Bronchial epithelial cell (primary cell): ENCODE data around the gene AGFG1. TPM values are rescaled to one million over a fixed set of nuclear protein-coding genes. Genes with fewer than 3 reads are reported as not detected.

Experiments used
- DNase-seq: peaks from one replicate; pipeline ENCODE4 v3.0.0-alpha.2; 2010; ENCODE audit warnings: low read depth
- FAIRE-seq: peaks from 2 replicates; lab custom pipeline; 2011; peaks lifted over from hg19 to GRCh38; lab: Jason Lieb, UNC
- H3K27me3 ChIP-seq: 2 replicates; pipeline ENCODE4 v1.5.1; 2011; ENCODE audit warnings: low read length; ENCODE audit not compliant: control insufficient read depth, insufficient read depth
- H3K36me3 ChIP-seq: 2 replicates; pipeline ENCODE4 v1.5.1; 2011; ENCODE audit warnings: low read length; ENCODE audit not compliant: control insufficient read depth, insufficient read depth
- H3K4me3 ChIP-seq: 2 replicates; pipeline ENCODE4 v1.5.1; 2011; ENCODE audit warnings: mild to moderate bottlenecking, low read depth, low read length, control low read depth
- total RNA-seq: library from RNA; depleted of rRNA; stranded (reverse); fragments of >200 nt; gene quantifications from 2 replicates; pipeline ENCODE4 v1.2.1, GENCODE V29; 2014
- TF ChIP-seq, protein P1 (sequence below): IDR thresholded peaks from 2 replicates; pipeline ENCODE4 v1.5.1; 2011; ENCODE audit warnings: mild to moderate bottlenecking, moderate library complexity, low read length, control low read depth, inconsistent platforms; ENCODE audit not compliant: insufficient read depth, severe bottlenecking

AGFG1 gene
- total RNA-seq, 1 donor from 2014 or later = 54.8 TPM

DNA sequence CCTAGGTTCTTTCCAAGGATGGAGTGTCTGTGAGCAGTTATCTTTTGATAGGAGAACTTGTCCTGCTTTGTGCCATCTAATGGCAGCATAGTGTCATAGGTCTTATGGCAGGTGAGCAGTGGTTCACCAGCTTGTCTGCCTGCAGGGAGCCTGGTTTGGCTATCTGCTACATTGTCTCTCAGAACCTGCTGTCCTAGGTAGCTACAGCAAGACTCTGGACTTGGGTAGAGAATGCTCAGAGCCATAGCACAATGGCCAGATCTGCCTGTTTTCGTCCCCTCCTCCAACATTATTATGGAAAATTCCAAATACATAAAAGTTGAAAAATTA, 28.3 kb downstream of the AGFG1 start:
- H3K36me3 ChIP-seq = no peaks in the 10 kb centered on the region
- FAIRE-seq (no peak), DNase-seq (no peak)
- TF ChIP-seq, protein P1, sequence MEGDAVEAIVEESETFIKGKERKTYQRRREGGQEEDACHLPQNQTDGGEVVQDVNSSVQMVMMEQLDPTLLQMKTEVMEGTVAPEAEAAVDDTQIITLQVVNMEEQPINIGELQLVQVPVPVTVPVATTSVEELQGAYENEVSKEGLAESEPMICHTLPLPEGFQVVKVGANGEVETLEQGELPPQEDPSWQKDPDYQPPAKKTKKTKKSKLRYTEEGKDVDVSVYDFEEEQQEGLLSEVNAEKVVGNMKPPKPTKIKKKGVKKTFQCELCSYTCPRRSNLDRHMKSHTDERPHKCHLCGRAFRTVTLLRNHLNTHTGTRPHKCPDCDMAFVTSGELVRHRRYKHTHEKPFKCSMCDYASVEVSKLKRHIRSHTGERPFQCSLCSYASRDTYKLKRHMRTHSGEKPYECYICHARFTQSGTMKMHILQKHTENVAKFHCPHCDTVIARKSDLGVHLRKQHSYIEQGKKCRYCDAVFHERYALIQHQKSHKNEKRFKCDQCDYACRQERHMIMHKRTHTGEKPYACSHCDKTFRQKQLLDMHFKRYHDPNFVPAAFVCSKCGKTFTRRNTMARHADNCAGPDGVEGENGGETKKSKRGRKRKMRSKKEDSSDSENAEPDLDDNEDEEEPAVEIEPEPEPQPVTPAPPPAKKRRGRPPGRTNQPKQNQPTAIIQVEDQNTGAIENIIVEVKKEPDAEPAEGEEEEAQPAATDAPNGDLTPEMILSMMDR = no peak
- no peak overlapping the region for H3K4me3 ChIP-seq
- no peaks in the 10 kb centered on the region for H3K27me3 ChIP-seq

DNA sequence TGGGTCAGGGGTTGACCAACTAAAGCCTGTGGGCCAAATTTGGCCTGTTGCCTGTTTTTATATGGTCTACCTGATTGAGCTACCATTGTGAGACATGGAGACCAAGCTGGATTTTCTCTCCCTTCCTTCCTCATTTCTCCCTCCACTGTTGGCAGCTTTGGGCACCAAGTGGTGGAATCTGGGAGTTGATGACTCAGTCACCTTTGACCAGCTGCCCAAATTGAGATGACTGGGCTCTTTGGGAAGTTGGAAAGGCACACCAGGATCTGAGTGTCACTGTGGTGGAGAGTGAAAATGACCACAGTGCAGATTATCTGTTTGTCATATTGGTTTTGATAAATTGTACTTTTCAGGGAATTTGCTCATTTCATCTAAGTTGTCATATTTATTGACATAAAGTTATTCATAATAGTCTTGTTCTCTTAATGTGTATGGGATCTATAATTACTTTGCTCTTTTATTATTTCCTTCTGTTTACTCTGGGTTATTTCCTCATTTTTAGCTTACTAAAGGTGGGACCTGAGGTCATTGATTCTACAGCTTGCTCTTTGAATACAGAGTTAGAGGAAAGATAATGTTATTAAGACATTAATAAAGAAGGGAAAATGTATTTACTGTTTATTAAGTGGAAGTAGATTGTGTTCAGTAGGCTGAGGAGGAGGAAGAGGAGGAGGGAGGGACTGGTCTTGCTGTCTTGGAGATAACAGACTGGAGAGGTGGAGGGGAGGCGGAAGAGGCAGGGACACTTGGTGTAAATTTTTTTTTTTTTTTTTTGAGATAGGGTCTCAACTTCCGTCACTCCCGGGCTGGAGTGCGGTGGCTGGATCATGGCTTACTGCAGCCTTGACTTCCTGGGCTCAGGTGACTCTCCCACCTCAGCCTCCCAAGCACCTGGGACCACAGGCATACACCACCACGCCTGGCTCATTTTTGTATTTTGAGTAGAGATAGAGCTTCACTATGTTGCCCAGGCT, 31.8 kb downstream of the AGFG1 start:
- no peak for FAIRE-seq
- DNase-seq = peak; percentile 67

DNA sequence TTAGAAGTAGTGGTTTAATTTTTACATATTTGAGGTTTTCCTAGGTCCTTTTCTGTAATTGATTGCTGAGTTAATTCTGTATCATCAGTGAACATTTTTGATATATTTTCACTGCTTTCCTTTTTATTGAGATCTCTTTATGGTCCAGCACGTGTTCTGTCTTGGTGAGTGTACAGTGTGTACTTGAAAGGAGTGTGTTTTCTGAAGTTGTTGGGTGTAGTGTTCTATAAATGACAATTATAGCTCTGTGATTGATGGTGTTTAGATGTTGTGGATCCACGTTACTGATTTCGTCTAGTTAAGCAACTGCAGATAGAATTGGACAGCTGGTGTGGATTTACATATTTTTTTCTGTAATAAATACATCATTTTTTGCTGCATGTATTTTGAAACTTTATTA, 32.7 kb downstream of the AGFG1 start:
- Histone ChIP-seq H3K4me3 (no peak overlapping the region), H3K27me3 (no peaks in the 10 kb centered on the region), H3K36me3 (no peaks in the 10 kb centered on the region)
- DNase-seq (no peak), FAIRE-seq (no peak)
- TF ChIP-seq, protein P1 = no peak

More for the DNA sequence above, 31.8 kb downstream of the AGFG1 start:
- Histone ChIP-seq H3K4me3 (no peak overlapping the region), H3K27me3 (no peaks in the 10 kb centered on the region), H3K36me3 (no peaks in the 10 kb centered on the region)
- TF ChIP-seq, protein P1 = no peak

DNA sequence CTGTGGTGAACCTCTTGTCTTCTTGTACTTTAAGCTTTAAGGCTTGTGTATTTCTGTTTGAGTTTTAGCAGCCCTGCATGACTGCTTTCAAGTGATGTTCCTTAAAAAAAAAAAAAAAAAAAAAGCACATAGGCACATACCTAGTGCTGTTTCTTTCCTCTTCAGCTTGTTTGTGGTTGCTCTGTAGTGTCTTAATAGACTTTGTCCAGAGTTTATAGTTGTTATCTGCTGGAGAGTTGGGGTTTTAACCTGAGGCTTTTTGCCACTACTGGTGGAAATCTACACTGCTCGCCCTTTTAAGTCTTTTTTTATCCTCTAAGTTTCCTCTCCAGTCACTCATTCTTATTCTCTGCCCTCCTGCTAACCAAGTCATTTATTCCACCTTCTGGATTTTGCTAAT, 34.5 kb downstream of the AGFG1 start:
- Histone ChIP-seq H3K36me3 (no peaks in the 10 kb centered on the region), H3K27me3 (no peaks in the 10 kb centered on the region), H3K4me3 (no peak overlapping the region)
- FAIRE-seq (no peak), DNase-seq (no peak)
- TF ChIP-seq, protein P1 = no peak

DNA sequence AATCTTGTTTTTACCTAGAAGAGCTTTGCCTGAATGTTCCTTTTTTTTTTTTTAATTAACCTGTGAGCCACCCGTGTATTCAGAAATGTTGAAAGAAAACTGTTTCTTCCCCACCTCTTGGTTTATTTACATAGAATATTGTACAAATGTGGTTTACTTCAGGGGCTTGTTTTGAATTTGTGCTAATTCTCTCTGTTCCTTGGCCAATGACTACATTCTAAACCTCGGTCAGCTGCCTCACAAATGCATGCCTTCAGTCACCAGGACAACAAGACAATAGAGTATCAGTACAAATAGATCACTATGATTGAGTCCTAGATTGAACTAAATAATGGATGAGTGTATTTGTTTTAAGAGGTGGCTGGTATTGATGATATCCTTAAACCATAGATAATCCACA, 36.0 kb downstream of the AGFG1 start:
- TF ChIP-seq, protein P1 = no peak
- no peaks in the 10 kb centered on the region for H3K27me3 ChIP-seq
- no peak for DNase-seq
- H3K4me3 ChIP-seq = no peak overlapping the region
- FAIRE-seq = no peak
- H3K36me3 ChIP-seq = no peaks in the 10 kb centered on the region

DNA sequence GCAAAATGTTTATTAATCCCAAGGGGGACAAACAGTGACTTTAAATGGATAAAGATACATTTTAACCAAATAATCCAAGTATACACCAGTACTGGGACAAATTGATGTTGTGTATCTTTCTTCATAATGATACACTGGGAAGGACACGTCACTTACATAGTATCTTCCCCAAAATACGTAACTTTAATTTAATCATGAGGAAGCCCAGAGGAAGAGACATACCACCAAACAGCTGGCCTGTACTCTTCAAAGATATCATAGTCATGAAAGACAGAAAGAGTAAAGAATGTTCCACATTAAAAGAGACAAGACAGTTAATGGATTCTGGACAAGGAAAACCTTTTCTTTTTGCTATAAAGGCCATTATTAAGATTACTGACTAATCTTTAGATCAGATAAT, 37.1 kb downstream of the AGFG1 start:
- no peaks in the 10 kb centered on the region for H3K36me3 ChIP-seq
- TF ChIP-seq, protein P1 = no peak
- H3K4me3 ChIP-seq = no peak overlapping the region
- no peaks in the 10 kb centered on the region for H3K27me3 ChIP-seq
- FAIRE-seq = no peak
- no peak for DNase-seq
